GM23248 (cell line): Measurements from ENCODE around the gene CRIP1. TPM values are rescaled to one million over a fixed set of nuclear protein-coding genes. Genes with fewer than 3 reads are reported as not detected.

ENCODE experiments used
- DNase-seq: peaks from one replicate; pipeline ENCODE4 v3.0.0-alpha.2; 2015
- H2AFZ ChIP-seq: fragments of 200-600 bp; sonication (generic); 2 replicates; pipeline ENCODE4 v1.6.1; 2016; ENCODE audit warnings: antibody characterized with exemption
- H3F3A ChIP-seq: fragments of 200-600 bp; sonication (generic); 2 replicates; pipeline ENCODE4 v1.6.1; 2016; ENCODE audit warnings: mild to moderate bottlenecking, antibody characterized with exemption, mixed run types; ENCODE audit not compliant: insufficient read depth
- H3K27ac ChIP-seq: fragments of 200-600 bp; sonication (generic); 2 replicates; pipeline ENCODE4 v1.5.1; 2016; ENCODE audit warnings: mild to moderate bottlenecking
- H3K27me3 ChIP-seq: fragments of 200-600 bp; sonication (generic); replicated peaks from 2 replicates; pipeline ENCODE4 v1.6.1; 2016; ENCODE audit warnings: mild to moderate bottlenecking; ENCODE audit not compliant: insufficient read depth
- H3K36me3 ChIP-seq: fragments of 200-600 bp; sonication (generic); 2 replicates; pipeline ENCODE4 v1.6.1; 2016; ENCODE audit warnings: low read depth, mild to moderate bottlenecking
- H3K4me1 ChIP-seq: fragments of 200-600 bp; sonication (generic); 2 replicates; pipeline ENCODE4 v1.6.1; 2016; ENCODE audit warnings: mild to moderate bottlenecking; ENCODE audit not compliant: insufficient read depth
- H3K4me2 ChIP-seq: fragments of 200-600 bp; sonication (generic); one replicate; pipeline ENCODE4 v1.6.1; 2016; ENCODE audit warnings: mild to moderate bottlenecking; ENCODE audit not compliant: unreplicated experiment
- H3K4me3 ChIP-seq: fragments of 200-600 bp; sonication (generic); 2 replicates; pipeline ENCODE4 v1.5.1; 2016; ENCODE audit warnings: mild to moderate bottlenecking
- H3K79me2 ChIP-seq: fragments of 200-600 bp; sonication (generic); 2 replicates; pipeline ENCODE4 v1.6.1; 2016; ENCODE audit warnings: mild to moderate bottlenecking; ENCODE audit not compliant: insufficient read depth
- H3K9ac ChIP-seq: fragments of 200-600 bp; sonication (generic); 2 replicates; pipeline ENCODE4 v1.6.1; 2016; ENCODE audit warnings: mild to moderate bottlenecking
- H3K9me2 ChIP-seq: fragments of 200-600 bp; sonication (generic); 2 replicates; pipeline ENCODE4 v1.6.1; 2016; ENCODE audit warnings: mixed run types, mild to moderate bottlenecking, moderate library complexity; ENCODE audit not compliant: insufficient read depth
- H3K9me3 ChIP-seq: fragments of 200-600 bp; sonication (generic); one replicate; pipeline ENCODE4 v1.6.1; 2017; ENCODE audit warnings: low read depth
- H4K20me1 ChIP-seq: fragments of 200-600 bp; sonication (generic); 2 replicates; pipeline ENCODE4 v1.6.0; 2016; ENCODE audit not compliant: insufficient read depth
- EZH2 ChIP-seq: fragments of 200-600 bp; sonication (generic); IDR thresholded peaks from 2 replicates; pipeline ENCODE4 v1.6.1; 2018; ENCODE audit warnings: antibody characterized with exemption, mild to moderate bottlenecking; ENCODE audit not compliant: insufficient read depth, poor library complexity, severe bottlenecking
- EZH2phosphoT487 ChIP-seq: fragments of 200-600 bp; sonication (generic); IDR thresholded peaks from 2 replicates; pipeline ENCODE4 v1.6.1; 2018; ENCODE audit warnings: antibody characterized with exemption, moderate library complexity, mild to moderate bottlenecking, low read depth; ENCODE audit not compliant: insufficient read depth
- WGBS, 2 experiments: methylation state at CpG; one replicate each; pipeline ENCODE4 v1.1.6; 2015 to 2017; ENCODE audit warnings: low lambda C conversion rate in 2 of 2, low coverage in 1 of 2; ENCODE audit errors: missing lambda C conversion rate in 2 of 2; 5-methylcytosine and 5-hydroxymethylcytosine counted together
- in situ Hi-C: fragments of 300-500 bp; cut with MboI; formaldehyde crosslinking; loops from 2 replicates; pipeline ENCODE4 v1.15.0; 2020
- polyA plus RNA-seq: library from polyadenylated mRNA; unstranded; fragments of >200 nt; fragmentation: Nextera tagmentation; extraction: Ambion mirVana; gene quantifications from 2 replicates; pipeline ENCODE4 v1.2.1, GENCODE V29; 2016
- total RNA-seq: library from RNA; depleted of rRNA; stranded (reverse); fragments of >200 nt; shearing (Covaris generic); gene quantifications from 2 replicates; pipeline ENCODE4 v1.2.3, GENCODE V29; 2014

CRIP1 gene
- total and polyA plus RNA-seq, 2 experiments from 2014 or later = 12.3 to 32.7 TPM

- Histone ChIP-seq H2AFZ (no peak overlapping the region), H3F3A (no peaks in the 10 kb centered on the region), H3K4me1 (no peaks in the 10 kb centered on the region), H3K9me3 (no peaks in the 10 kb centered on the region), H3K36me3 (no peaks in the 10 kb centered on the region), H3K9me2 (no peaks in the 10 kb centered on the region), H3K27me3 (no peaks in the 10 kb centered on the region), H3K9ac (no peak overlapping the region), H4K20me1 (no peaks in the 10 kb centered on the region), H3K27ac (no peak overlapping the region), H3K4me2 (no peak overlapping the region), H3K4me3 (no peak overlapping the region), H3K79me2 (no peaks in the 10 kb centered on the region)
- TF ChIP-seq EZH2 = no peak
- no peak for TF ChIP-seq EZH2phosphoT487
- in situ Hi-C loops = no loop called here
- DNase-seq = no peak
- 67 to 72% methylated on average over 18 of the region's 18 CpGs for WGBS, 2 experiments
Measured at GRCh38 chr14:105495101-105495989, 8.7 kb downstream of the CRIP1 start.

GRCh38 chr14:105495990-105496830 lies 9.5 kb downstream of the CRIP1 start:
- Histone ChIP-seq H3K79me2 (no peaks in the 10 kb centered on the region), H3K4me1 (no peaks in the 10 kb centered on the region), H3K27ac (no peak overlapping the region), H3K9ac (no peak overlapping the region), H3K4me3 (no peak overlapping the region), H3F3A (no peaks in the 10 kb centered on the region), H3K4me2 (no peak overlapping the region), H3K36me3 (no peaks in the 10 kb centered on the region), H2AFZ (no peak overlapping the region), H3K9me2 (no peaks in the 10 kb centered on the region), H3K27me3 (no peaks in the 10 kb centered on the region), H3K9me3 (no peaks in the 10 kb centered on the region), H4K20me1 (no peaks in the 10 kb centered on the region)
- 91 to 92% methylated on average over 14 to 18 of the region's 18 CpGs for WGBS, 2 experiments
- in situ Hi-C loops = no loop called here
- no peak for DNase-seq
- no peak for TF ChIP-seq EZH2phosphoT487
- TF ChIP-seq EZH2 = no peak

GRCh38 chr14:105496831-105497591 lies 10.3 kb downstream of the CRIP1 start:
- no peak overlapping the region for H3K4me2 ChIP-seq
- H3K79me2 ChIP-seq = no peaks in the 10 kb centered on the region
- WGBS, 2 experiments = 91 to 92% methylated on average over 26 to 32 of the region's 32 CpGs
- no peak for DNase-seq
- in situ Hi-C loops = no loop called here
- H2AFZ ChIP-seq = no peak overlapping the region
- no peak overlapping the region for H3K9ac ChIP-seq
- H3K9me2 ChIP-seq = no peaks in the 10 kb centered on the region
- H3K27ac ChIP-seq = no peak overlapping the region
- H3K36me3 ChIP-seq = no peaks in the 10 kb centered on the region
- H3K27me3 ChIP-seq = no peaks in the 10 kb centered on the region
- no peak overlapping the region for H3K4me3 ChIP-seq
- no peaks in the 10 kb centered on the region for H4K20me1 ChIP-seq
- no peaks in the 10 kb centered on the region for H3K4me1 ChIP-seq
- no peak for TF ChIP-seq EZH2
- no peak for TF ChIP-seq EZH2phosphoT487
- no peaks in the 10 kb centered on the region for H3K9me3 ChIP-seq
- no peaks in the 10 kb centered on the region for H3F3A ChIP-seq
